Panc1 (cell line): ENCODE results near the gene CCSER2. TPM values are rescaled to one million over a fixed set of nuclear protein-coding genes. Genes with fewer than 3 reads are reported as not detected.

Experiments
- ATAC-seq: fragments of 200-7000 bp; cut with Tn5 transposase; 2 replicates; pipeline ENCODE4 v1.9.1; 2020; ENCODE audit warnings: mild to moderate bottlenecking, moderate library complexity
- BruUV-seq: library from RNA; stranded (reverse); fragments of 400-500 nt; replicated peaks from 2 replicates; lab custom pipeline; 2021; lab: Mats Ljungman, UMichigan
- CTCF ChIA-PET: fragments of 300-600 bp; sonication (Branson Sonifier 250); formaldehyde crosslinking; loops from one replicate; lab custom pipeline; 2022; ENCODE audit warnings: antibody characterized with exemption; lab: Charles Lee
- POLR2A ChIA-PET: fragments of 300-600 bp; sonication (Branson Sonifier 250); formaldehyde crosslinking; loops from one replicate; lab custom pipeline; 2022; ENCODE audit warnings: antibody characterized with exemption; lab: Charles Lee
- DNase-seq: peaks from one replicate; pipeline ENCODE4 v3.0.0-alpha.2; 2010; ENCODE audit warnings: low read depth, low spot score
- H3K27ac ChIP-seq: 2 replicates; pipeline ENCODE4 v1.5.1; 2011; ENCODE audit warnings: mild to moderate bottlenecking, low read length, inconsistent platforms
- H3K27me3 ChIP-seq: fragments of 200-500 bp; sonication (Bioruptor generic); 2 replicates; pipeline ENCODE4 v1.6.0; 2014; ENCODE audit warnings: low read length, inconsistent platforms; ENCODE audit not compliant: control insufficient read depth, insufficient read depth
- H3K36me3 ChIP-seq: fragments of 200-500 bp; sonication (Bioruptor generic); 2 replicates; pipeline ENCODE4 v1.5.1; 2014; ENCODE audit warnings: inconsistent platforms, mild to moderate bottlenecking, low read length, moderate library complexity; ENCODE audit not compliant: control insufficient read depth, insufficient read depth
- H3K4me1 ChIP-seq: 2 replicates; pipeline ENCODE4 v1.5.1; 2011; ENCODE audit warnings: inconsistent platforms, mild to moderate bottlenecking, low read length, moderate library complexity; ENCODE audit not compliant: control insufficient read depth, insufficient read depth
- H3K4me3 ChIP-seq, 2 experiments: 2 replicates each; pipeline ENCODE4 v1.5.1; 2011 to 2012; ENCODE audit warnings: low read depth in 2 of 2, low read length in 2 of 2, mild to moderate bottlenecking in 2 of 2, inconsistent platforms in 1 of 2, moderate library complexity in 1 of 2
- H3K9me3 ChIP-seq: fragments of 200-500 bp; sonication (Bioruptor generic); 2 replicates; pipeline ENCODE4 v1.5.1; 2014; ENCODE audit warnings: low read depth, mild to moderate bottlenecking, inconsistent platforms, low read length, moderate library complexity; ENCODE audit not compliant: control insufficient read depth, insufficient read depth
- CTCF ChIP-seq: fragments of 450-650 bp; IDR thresholded peaks from 2 replicates; pipeline ENCODE4 v1.5.1; 2017; ENCODE audit warnings: mild to moderate bottlenecking
- POLR2AphosphoS5 ChIP-seq: IDR thresholded peaks from 2 replicates; pipeline ENCODE4 v1.6.1; 2012; ENCODE audit warnings: mild to moderate bottlenecking, low read depth, low read length, moderate library complexity
- REST ChIP-seq, 2 experiments: IDR thresholded peaks; 2 replicates each; pipeline ENCODE4 v1.6.1; 2011 to 2012; ENCODE audit warnings: low read depth in 2 of 2, control low read depth in 1 of 2, low read length in 1 of 2, mild to moderate bottlenecking in 1 of 2, moderate library complexity in 1 of 2; ENCODE audit not compliant: insufficient read depth in 1 of 2
- SIN3A ChIP-seq: IDR thresholded peaks from 2 replicates; pipeline ENCODE4 v1.6.1; 2012; ENCODE audit warnings: low read depth, mild to moderate bottlenecking, low read length, moderate library complexity, borderline replicate concordance; ENCODE audit not compliant: insufficient read depth
- TCF7L2 ChIP-seq: IDR thresholded peaks from 2 replicates; pipeline ENCODE4 v1.6.1; 2011; ENCODE audit warnings: mild to moderate bottlenecking, low read depth, low read length, inconsistent platforms
- in situ Hi-C: cut with HindIII; loops from 2 replicates; pipeline ENCODE4 v1.10.0; 2016; ENCODE audit warnings: low sequenced_read_pairs, low pct_unique_long_range_greater_than_20kb
- intact Hi-C: fragments of 100-400 bp; cut with micrococcal nuclease; formaldehyde crosslinking; loops from one replicate; pipeline ENCODE4 v1.10.0; 2022; ENCODE audit not compliant: unreplicated experiment
- total RNA-seq: library from RNA; stranded (reverse); gene quantifications from one replicate; pipeline ENCODE4 v1.2.1, GENCODE V29; 2021; ENCODE audit not compliant: unreplicated experiment

Gene CCSER2
- total RNA-seq, 1 experiment from 2014 or later: 63.7 TPM

- intact Hi-C loops (no loop called here), in situ Hi-C loops (no loop called here)
- H3K27ac ChIP-seq: peak overlapping the region; percentile 91
- ChIA-PET POLR2A (no interaction called here), CTCF (interaction anchor here (0.6 to 0.9 kb wide), 2 partner anchors 62 to 174 kb away, joined by 3 to 7 read pairs; no protein-coding TSS in a partner anchor)
- peaks cover 21% of the 10 kb centered on the region for H3K4me1 ChIP-seq
- no peak for DNase-seq
- H3K4me3 ChIP-seq: peak overlapping the region; percentile 82 to 85
- H3K9me3 ChIP-seq: no peaks in the 10 kb centered on the region
- TF ChIP-seq TCF7L2 (no peak), POLR2AphosphoS5 (no peak), SIN3A (no peak), CTCF (0 out of 2 replicates have a peak, but pooled peaks have one; percentile 4), REST (IDR thresholded peaks at IDR 0.05; ENCODE audit: insufficient read depth in 1 of 2, low read depth in 2 of 2, low read length in 1 of 2) (no peak)
- no peaks in the 10 kb centered on the region for H3K27me3 ChIP-seq
- BruUV-seq: no TSS peak
- ATAC-seq: peak; percentile 47; the same call in 1 of the 2 replicates
- H3K36me3 ChIP-seq: no peaks in the 10 kb centered on the region; the same call in 1 of the 2 replicates
Observed at GRCh38 chr10:84329196-84329611, 815 bp downstream of the CCSER2 start.

- no peak for DNase-seq
- no peaks in the 10 kb centered on the region for H3K9me3 ChIP-seq
- no peak for ATAC-seq
- peak overlapping the region; percentile 91 for H3K27ac ChIP-seq
- in situ Hi-C loops (no loop called here), intact Hi-C loops (no loop called here)
- TF ChIP-seq CTCF (no peak), TCF7L2 (no peak), REST (IDR thresholded peaks at IDR 0.05; ENCODE audit: insufficient read depth in 1 of 2, low read depth in 2 of 2, low read length in 1 of 2) (no peak), POLR2AphosphoS5 (no peak), SIN3A (no peak)
- ChIA-PET CTCF (interaction anchor here (0.9 kb wide), 1 partner anchor 63 kb away, joined by 3 read pairs; no protein-coding TSS in a partner anchor), POLR2A (no interaction called here)
- H3K27me3 ChIP-seq: no peaks in the 10 kb centered on the region
- BruUV-seq: TSS peak; percentile 69
- peaks cover 21% of the 10 kb centered on the region for H3K4me1 ChIP-seq
- H3K4me3 ChIP-seq: peak overlapping the region; percentile 82 to 85; a peak in 3 of 4 replicates
- no peaks in the 10 kb centered on the region; the same call in 1 of the 2 replicates for H3K36me3 ChIP-seq
Observed at GRCh38 chr10:84329986-84330651, 1.7 kb downstream of the CCSER2 start.
